Thoracic aorta (tissue), 2 donors: Measurements from ENCODE around the gene SLC15A1. TPM values are rescaled to one million over a fixed set of nuclear protein-coding genes. Genes with fewer than 3 reads are reported as not detected.

ENCODE experiments used
- ATAC-seq: fragments of 150-250 bp; one replicate; pipeline ENCODE4 v1.8.0; 2017; ENCODE audit warnings: low read depth; ENCODE audit not compliant: insufficient number of reproducible peaks, low FRiP score
- DNase-seq: peaks from one replicate; pipeline ENCODE4 v3.0.0-alpha.2; 2020; ENCODE audit warnings: low spot score
- H3K27ac ChIP-seq, 2 donors: fragments of 200-600 bp; sonication (generic); 1 replicate in 1 of 2; 2 replicates in 1 of 2; pipeline ENCODE4 v1.5.1; 2016; ENCODE audit warnings: mild to moderate bottlenecking in 2 of 2, moderate library complexity in 2 of 2
- H3K27me3 ChIP-seq: fragments of 200-600 bp; sonication (generic); replicated peaks from 2 replicates; pipeline ENCODE4 v1.6.0; 2016; ENCODE audit warnings: mild to moderate bottlenecking; ENCODE audit not compliant: insufficient read depth
- H3K36me3 ChIP-seq: fragments of 200-600 bp; sonication (generic); one replicate; pipeline ENCODE4 v1.5.1; 2016
- H3K4me1 ChIP-seq, 2 donors: fragments of 200-600 bp; sonication (generic); 1 replicate in 1 of 2; 2 replicates in 1 of 2; pipeline versions ENCODE4 v1.5.1 to v1.6.0; 2016; ENCODE audit warnings: low read depth in 2 of 2, mild to moderate bottlenecking in 1 of 2; ENCODE audit not compliant: control insufficient read depth in 1 of 2
- H3K4me3 ChIP-seq: fragments of 200-600 bp; sonication (generic); 2 replicates; pipeline ENCODE4 v1.5.1; 2016; ENCODE audit warnings: mild to moderate bottlenecking
- H3K9me3 ChIP-seq: fragments of 200-600 bp; sonication (generic); 2 replicates; pipeline ENCODE4 v1.5.1; 2016
- CTCF ChIP-seq: fragments of 200-600 bp; sonication (generic); IDR thresholded peaks from one replicate; pipeline ENCODE4 v1.5.1; 2019; ENCODE audit warnings: antibody characterized with exemption
- total RNA-seq, 2 donors: library from RNA; depleted of rRNA; stranded (reverse); fragments of >200 nt; gene quantifications; one replicate each; pipeline versions ENCODE4 v1.1.0 to v1.2.3, GENCODE V29; 2016

The SLC15A1 gene
- total RNA-seq, 2 donors from 2014 or later = not detected

- Histone ChIP-seq H3K36me3 (peaks cover 16% of the 10 kb centered on the region), H3K4me3 (no peak overlapping the region), H3K27ac (no peak overlapping the region), H3K4me1 (no peaks in the 10 kb centered on the region), H3K9me3 (no peaks in the 10 kb centered on the region), H3K27me3 (no peaks in the 10 kb centered on the region)
- DNase-seq (no peak), ATAC-seq (no peak)
- no peak for TF ChIP-seq CTCF
Measured at GRCh38 chr13:98797456-98797855, 45.0 kb upstream of the SLC15A1 start.

GRCh38 chr13:98796798-98797197 lies 44.3 kb upstream of the SLC15A1 start:
- H3K9me3 ChIP-seq = no peaks in the 10 kb centered on the region
- ATAC-seq = no peak
- H3K27me3 ChIP-seq = no peaks in the 10 kb centered on the region
- H3K27ac ChIP-seq = no peak overlapping the region
- H3K4me3 ChIP-seq = no peak overlapping the region
- TF ChIP-seq CTCF = no peak
- no peaks in the 10 kb centered on the region for H3K4me1 ChIP-seq
- peaks cover 16% of the 10 kb centered on the region for H3K36me3 ChIP-seq
- no peak for DNase-seq

- H3K4me3 ChIP-seq = no peak overlapping the region
- H3K36me3 ChIP-seq = peaks cover 16% of the 10 kb centered on the region
- no peak for DNase-seq
- TF ChIP-seq CTCF = no peak
- no peaks in the 10 kb centered on the region for H3K4me1 ChIP-seq
- no peak overlapping the region for H3K27ac ChIP-seq
- H3K27me3 ChIP-seq = no peaks in the 10 kb centered on the region
- no peaks in the 10 kb centered on the region for H3K9me3 ChIP-seq
- no peak for ATAC-seq
Measured at GRCh38 chr13:98796191-98796590, 43.7 kb upstream of the SLC15A1 start.

GRCh38 chr13:98795220-98795619 lies 42.7 kb upstream of the SLC15A1 start:
- no peaks in the 10 kb centered on the region for H3K9me3 ChIP-seq
- H3K4me1 ChIP-seq = no peaks in the 10 kb centered on the region
- no peak overlapping the region for H3K4me3 ChIP-seq
- TF ChIP-seq CTCF = no peak
- H3K36me3 ChIP-seq = peaks cover 16% of the 10 kb centered on the region
- no peak for DNase-seq
- no peak for ATAC-seq
- no peak overlapping the region for H3K27ac ChIP-seq
- no peaks in the 10 kb centered on the region for H3K27me3 ChIP-seq

GRCh38 chr13:98794498-98794897 lies 42.0 kb upstream of the SLC15A1 start:
- no peak for TF ChIP-seq CTCF
- no peak overlapping the region for H3K4me3 ChIP-seq
- H3K9me3 ChIP-seq = no peaks in the 10 kb centered on the region
- ATAC-seq (no peak), DNase-seq (no peak)
- no peak overlapping the region for H3K27ac ChIP-seq
- H3K4me1 ChIP-seq = no peaks in the 10 kb centered on the region
- H3K27me3 ChIP-seq = no peaks in the 10 kb centered on the region
- peaks cover 12% of the 10 kb centered on the region for H3K36me3 ChIP-seq
